ENCODE measurements around the gene CHD1.

CHD1 gene

DNA sequence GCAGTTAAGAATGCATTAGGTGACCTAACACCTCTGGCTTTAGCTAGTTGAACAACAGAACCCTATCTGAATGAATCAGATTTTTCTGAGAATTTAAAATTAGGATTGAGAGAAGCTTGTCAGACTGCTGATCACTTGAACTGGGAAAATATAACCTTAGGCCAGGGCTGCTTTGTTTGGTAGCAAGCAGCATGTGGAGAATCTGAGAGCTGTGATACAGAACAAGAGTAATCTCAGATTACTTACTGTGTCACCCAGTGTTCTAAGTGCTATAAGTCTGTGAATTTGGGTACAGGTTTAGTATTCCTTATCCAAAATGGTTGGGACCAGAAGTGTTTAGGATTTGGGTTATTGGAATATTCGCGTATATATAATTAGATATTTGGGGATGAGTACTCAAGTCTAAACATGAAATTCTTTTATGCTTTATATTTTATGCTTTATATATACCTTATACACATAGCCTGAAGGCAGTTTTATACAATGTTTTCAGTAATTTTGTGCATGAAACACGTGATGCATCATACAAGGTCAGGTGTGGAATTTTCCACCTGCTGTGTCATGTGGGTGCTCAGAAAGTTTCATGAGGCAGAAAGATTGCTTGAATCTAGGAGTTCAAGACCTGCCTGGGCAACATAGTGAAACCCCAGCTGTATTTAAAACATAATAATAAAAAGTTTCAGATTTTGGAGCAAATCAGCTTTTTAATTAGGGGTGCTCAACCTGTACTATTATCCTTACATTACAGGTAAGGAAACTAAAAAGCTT is 8.3 kb upstream of the CHD1 start:
- no peak overlapping the region for H3K4me3 ChIP-seq (ENCODE audit: insufficient read depth, low read depth, low read length)
- no peak overlapping the region for H3K27ac ChIP-seq (ENCODE audit: insufficient read depth, low read depth, low read length, poor library complexity, severe bottlenecking)
- no peaks in the 10 kb centered on the region for H3K27me3 ChIP-seq (ENCODE audit: control insufficient read depth, insufficient read depth, low read length, poor library complexity, severe bottlenecking)
- WGBS, 2 experiments, result 70 to 92% methylated on average over 3 of the region's 3 CpGs
- H3K9me3 ChIP-seq (ENCODE audit: control insufficient read depth, low read length), result no peaks in the 10 kb centered on the region
- H3K4me1 ChIP-seq (ENCODE audit: control insufficient read depth, insufficient read depth, low read length), result peaks cover 37% of the 10 kb centered on the region
- no peaks in the 10 kb centered on the region for H3K36me3 ChIP-seq (ENCODE audit: control insufficient read depth, insufficient read depth, low read length)

GRCh38 chr5:98935206-98935605 is 6.4 kb upstream of the CHD1 start:
- Histone ChIP-seq H3K4me3 (ENCODE audit: insufficient read depth, low read depth, low read length) (no peak overlapping the region), H3K27ac (ENCODE audit: insufficient read depth, low read depth, low read length, poor library complexity, severe bottlenecking) (no peak overlapping the region), H3K9me3 (ENCODE audit: control insufficient read depth, low read length) (no peaks in the 10 kb centered on the region), H3K4me1 (ENCODE audit: control insufficient read depth, insufficient read depth, low read length) (peaks cover 27% of the 10 kb centered on the region), H3K36me3 (ENCODE audit: control insufficient read depth, insufficient read depth, low read length) (no peaks in the 10 kb centered on the region), H3K27me3 (ENCODE audit: control insufficient read depth, insufficient read depth, low read length, poor library complexity, severe bottlenecking) (no peaks in the 10 kb centered on the region)
- 88 to 91% methylated on average over 3 of the region's 3 CpGs for WGBS, 2 experiments

DNA sequence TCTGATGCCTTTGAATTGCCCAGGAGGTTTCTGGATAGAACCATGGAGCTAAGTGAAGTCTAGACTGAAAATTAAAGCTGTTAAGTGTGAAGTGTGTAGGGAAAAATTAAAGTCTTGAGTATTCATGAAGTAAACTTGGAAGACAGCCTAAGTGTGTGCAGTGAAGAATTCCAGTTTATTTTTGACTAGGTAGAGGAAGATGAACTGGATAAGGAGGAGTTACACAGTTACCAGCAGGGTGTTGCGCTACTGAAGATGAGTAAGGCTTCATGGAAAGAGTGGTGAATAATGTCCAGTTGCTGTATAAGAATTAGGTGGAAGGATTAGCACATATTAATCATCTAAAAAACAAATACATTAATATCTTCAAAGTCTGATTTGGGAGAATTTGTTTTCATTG is 5.7 kb upstream of the CHD1 start:
- 100% methylated on average over 1 of the region's 1 CpG for WGBS, 2 experiments

DNA sequence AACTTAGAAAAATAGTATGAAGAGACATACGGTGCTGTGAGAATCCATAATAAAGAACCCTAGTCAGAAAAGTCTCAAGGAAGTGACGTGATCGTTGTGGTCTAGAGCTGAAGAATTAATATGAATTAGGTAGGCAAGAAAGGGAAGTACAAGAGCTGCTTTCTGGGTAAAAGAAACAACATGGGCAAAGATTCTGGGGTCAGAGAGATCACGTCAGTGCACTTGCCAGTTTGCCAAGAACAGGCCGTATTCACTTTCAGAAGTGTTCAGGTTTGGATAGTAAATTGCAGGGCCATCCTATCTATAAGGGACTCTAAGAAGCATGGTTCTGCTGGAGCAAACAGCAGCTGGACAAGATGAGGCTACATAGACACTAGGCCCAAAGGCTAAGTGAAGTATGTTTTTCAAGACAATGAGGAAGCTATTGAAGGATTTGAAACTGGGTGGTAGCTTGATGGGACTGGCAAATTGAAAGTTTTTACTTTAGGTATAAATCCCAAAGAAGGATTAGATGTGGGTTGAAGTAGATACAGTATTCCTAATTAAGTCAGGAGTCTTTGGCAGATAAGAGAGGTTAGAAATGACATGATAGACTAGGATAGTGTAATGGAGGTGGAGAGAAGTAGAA is 4.8 kb upstream of the CHD1 start:
- Histone ChIP-seq H3K4me1 (ENCODE audit: control insufficient read depth, insufficient read depth, low read length) (peaks cover 14% of the 10 kb centered on the region), H3K27ac (ENCODE audit: insufficient read depth, low read depth, low read length, poor library complexity, severe bottlenecking) (no peak overlapping the region), H3K4me3 (ENCODE audit: insufficient read depth, low read depth, low read length) (no peak overlapping the region), H3K27me3 (ENCODE audit: control insufficient read depth, insufficient read depth, low read length, poor library complexity, severe bottlenecking) (no peaks in the 10 kb centered on the region), H3K9me3 (ENCODE audit: control insufficient read depth, low read length) (no peaks in the 10 kb centered on the region), H3K36me3 (ENCODE audit: control insufficient read depth, insufficient read depth, low read length) (no peaks in the 10 kb centered on the region)
- 93 to 96% methylated on average over 5 of the region's 5 CpGs for WGBS, 2 experiments

More for the DNA sequence above, 5.7 kb upstream of the CHD1 start:
- no peak overlapping the region for H3K27ac ChIP-seq (ENCODE audit: insufficient read depth, low read depth, low read length, poor library complexity, severe bottlenecking)
- no peak overlapping the region for H3K4me3 ChIP-seq (ENCODE audit: insufficient read depth, low read depth, low read length)
- no peaks in the 10 kb centered on the region for H3K27me3 ChIP-seq (ENCODE audit: control insufficient read depth, insufficient read depth, low read length, poor library complexity, severe bottlenecking)
- peaks cover 23% of the 10 kb centered on the region for H3K4me1 ChIP-seq (ENCODE audit: control insufficient read depth, insufficient read depth, low read length)
- no peaks in the 10 kb centered on the region for H3K36me3 ChIP-seq (ENCODE audit: control insufficient read depth, insufficient read depth, low read length)
- H3K9me3 ChIP-seq (ENCODE audit: control insufficient read depth, low read length), result no peaks in the 10 kb centered on the region

- Histone ChIP-seq H3K27ac (ENCODE audit: insufficient read depth, low read depth, low read length, poor library complexity, severe bottlenecking) (no peak overlapping the region), H3K4me1 (ENCODE audit: control insufficient read depth, insufficient read depth, low read length) (no peaks in the 10 kb centered on the region), H3K36me3 (ENCODE audit: control insufficient read depth, insufficient read depth, low read length) (no peaks in the 10 kb centered on the region), H3K27me3 (ENCODE audit: control insufficient read depth, insufficient read depth, low read length, poor library complexity, severe bottlenecking) (no peaks in the 10 kb centered on the region), H3K9me3 (ENCODE audit: control insufficient read depth, low read length) (no peaks in the 10 kb centered on the region), H3K4me3 (ENCODE audit: insufficient read depth, low read depth, low read length) (no peak overlapping the region)
- 94 to 96% methylated on average over 4 of the region's 5 CpGs for WGBS, 2 experiments
Observed at GRCh38 chr5:98930972-98931762, 2.4 kb upstream of the CHD1 start.

- 14 to 25% methylated on average over 20 to 21 of the region's 21 CpGs for WGBS, 2 experiments
- Histone ChIP-seq H3K9me3 (ENCODE audit: control insufficient read depth, low read length) (no peaks in the 10 kb centered on the region), H3K36me3 (ENCODE audit: control insufficient read depth, insufficient read depth, low read length) (no peaks in the 10 kb centered on the region), H3K4me3 (ENCODE audit: insufficient read depth, low read depth, low read length) (peak overlapping the region; percentile 93), H3K27ac (ENCODE audit: insufficient read depth, low read depth, low read length, poor library complexity, severe bottlenecking) (peak overlapping the region; percentile 99), H3K4me1 (ENCODE audit: control insufficient read depth, insufficient read depth, low read length) (no peaks in the 10 kb centered on the region), H3K27me3 (ENCODE audit: control insufficient read depth, insufficient read depth, low read length, poor library complexity, severe bottlenecking) (no peaks in the 10 kb centered on the region)
Observed at GRCh38 chr5:98929710-98930298, 997 bp upstream of the CHD1 start.

DNA sequence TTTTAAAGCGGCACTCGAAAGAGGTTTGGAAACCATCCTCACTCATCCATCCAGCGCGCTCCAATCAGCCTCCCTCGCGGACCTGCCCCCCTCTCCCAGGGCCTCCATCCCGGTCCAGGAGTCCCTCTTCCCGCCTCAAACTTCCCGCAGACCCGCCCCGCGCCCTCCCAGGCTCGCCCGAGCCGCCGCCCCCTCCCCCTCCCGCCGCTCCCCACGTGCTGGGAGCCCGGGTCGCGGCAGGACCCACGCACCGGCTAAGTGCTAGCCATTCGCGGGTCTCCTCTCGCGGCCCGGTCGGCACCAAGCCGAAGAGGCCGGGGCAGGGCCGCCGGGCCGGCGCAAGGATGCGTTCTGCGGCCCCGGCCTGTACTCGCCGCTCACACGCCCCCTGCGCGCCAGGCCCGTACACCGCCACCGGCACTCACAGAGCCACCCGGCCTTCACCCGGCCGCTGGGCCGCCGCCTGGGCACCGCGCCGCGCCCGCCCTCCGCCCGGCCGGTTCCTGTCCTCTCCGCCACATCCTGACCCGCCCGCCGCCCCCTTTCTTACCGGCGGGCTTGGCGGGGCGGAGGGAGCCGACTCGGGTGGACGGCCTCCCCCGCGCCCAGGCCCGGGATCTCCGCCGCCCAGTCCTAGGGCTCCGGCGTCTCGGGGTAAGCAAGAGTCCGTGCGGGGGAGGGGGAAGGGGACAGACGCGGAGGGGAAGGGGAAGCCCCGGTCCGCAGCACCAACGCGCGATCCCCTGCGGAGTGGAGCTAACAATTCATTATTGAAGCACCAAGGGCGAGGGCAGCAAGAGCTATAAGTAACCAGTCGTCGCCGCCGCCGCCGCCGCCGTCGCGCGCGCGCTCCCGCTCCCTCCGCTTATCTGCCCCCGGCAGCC is 576 bp downstream of the CHD1 start:
- H3K36me3 ChIP-seq (ENCODE audit: control insufficient read depth, insufficient read depth, low read length), result peaks cover 9% of the 10 kb centered on the region
- 0% methylated on average over 106 of the region's 106 CpGs for whole genome bisulfite sequencing, 2 experiments
- no peaks in the 10 kb centered on the region for H3K27me3 ChIP-seq (ENCODE audit: control insufficient read depth, insufficient read depth, low read length, poor library complexity, severe bottlenecking)
- no peaks in the 10 kb centered on the region for H3K4me1 ChIP-seq (ENCODE audit: control insufficient read depth, insufficient read depth, low read length)
- peak overlapping the region; percentile 99 for H3K27ac ChIP-seq (ENCODE audit: insufficient read depth, low read depth, low read length, poor library complexity, severe bottlenecking)
- peak overlapping the region; percentile 93 for H3K4me3 ChIP-seq (ENCODE audit: insufficient read depth, low read depth, low read length)
- H3K9me3 ChIP-seq (ENCODE audit: control insufficient read depth, low read length), result no peaks in the 10 kb centered on the region

- peak overlapping the region; percentile 99 for H3K27ac ChIP-seq (ENCODE audit: insufficient read depth, low read depth, low read length, poor library complexity, severe bottlenecking)
- peak overlapping the region; percentile 93 for H3K4me3 ChIP-seq (ENCODE audit: insufficient read depth, low read depth, low read length)
- H3K36me3 ChIP-seq (ENCODE audit: control insufficient read depth, insufficient read depth, low read length), result peaks cover 13% of the 10 kb centered on the region
- WGBS, 2 experiments, result 0 to 1% methylated on average over 13 to 14 of the region's 14 CpGs
- no peaks in the 10 kb centered on the region for H3K4me1 ChIP-seq (ENCODE audit: control insufficient read depth, insufficient read depth, low read length)
- no peaks in the 10 kb centered on the region for H3K9me3 ChIP-seq (ENCODE audit: control insufficient read depth, low read length)
- H3K27me3 ChIP-seq (ENCODE audit: control insufficient read depth, insufficient read depth, low read length, poor library complexity, severe bottlenecking), result no peaks in the 10 kb centered on the region
Observed at GRCh38 chr5:98927242-98927988, 1.4 kb downstream of the CHD1 start.

- Histone ChIP-seq H3K9me3 (ENCODE audit: control insufficient read depth, low read length) (no peaks in the 10 kb centered on the region), H3K4me1 (ENCODE audit: control insufficient read depth, insufficient read depth, low read length) (no peaks in the 10 kb centered on the region), H3K4me3 (ENCODE audit: insufficient read depth, low read depth, low read length) (no peak overlapping the region), H3K27ac (ENCODE audit: insufficient read depth, low read depth, low read length, poor library complexity, severe bottlenecking) (no peak overlapping the region), H3K27me3 (ENCODE audit: control insufficient read depth, insufficient read depth, low read length, poor library complexity, severe bottlenecking) (no peaks in the 10 kb centered on the region), H3K36me3 (ENCODE audit: control insufficient read depth, insufficient read depth, low read length) (peaks cover 16% of the 10 kb centered on the region)
- WGBS, 2 experiments, result 86 to 95% methylated on average over 3 of the region's 3 CpGs
Observed at GRCh38 chr5:98923966-98924365, 4.8 kb downstream of the CHD1 start.
